Measurements from ENCODE around the gene MESP1. TPM values are rescaled to one million over a fixed set of nuclear protein-coding genes. Genes with fewer than 3 reads are reported as not detected.

Gene MESP1
- polyA plus RNA-seq, 3 donors = 0.04 to 1.2 (median 0.06) TPM

DNA sequence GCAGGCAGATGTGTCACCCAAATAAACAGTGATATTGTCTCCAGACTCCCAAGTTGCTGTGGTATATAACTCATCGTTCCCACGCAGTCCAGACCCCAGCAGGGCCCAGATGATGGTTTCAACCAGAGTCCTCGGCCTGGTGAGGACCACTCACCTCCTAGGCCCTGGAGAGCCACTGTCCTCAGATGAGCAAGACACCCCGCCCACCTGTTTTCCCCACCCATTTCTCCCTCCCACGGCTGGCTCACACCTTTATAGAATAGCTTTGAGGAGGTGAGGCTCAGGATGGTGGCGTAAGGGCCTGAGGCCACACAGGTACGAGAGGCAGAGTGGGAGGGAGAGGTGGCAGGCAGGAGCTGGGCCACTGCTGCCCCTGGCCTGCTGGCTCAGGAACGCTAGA lies 7.5 kb downstream of the MESP1 start:
- H3K36me3 Mint-ChIP-seq = no peaks in the 10 kb centered on the region
- no peaks in the 10 kb centered on the region for H3K4me1 ChIP-seq (ENCODE audit: control insufficient read depth in 1 of 2, insufficient read depth in 2 of 2, low read length in 2 of 2)
- WGBS (ENCODE audit: insufficient coverage) = no CpG with 5 or more reads among the region's 8 CpGs
- no peaks in the 10 kb centered on the region for H3K36me3 ChIP-seq (replicated peaks in 1 of 2; ENCODE audit: control insufficient read depth in 1 of 2, insufficient read depth in 2 of 2, low read length in 2 of 2)
- H3K4me3 ChIP-seq (replicated peaks in 1 of 3; ENCODE audit: low read depth in 2 of 3, low read length in 3 of 3) = no peak overlapping the region
- no peak overlapping the region for H3K27ac Mint-ChIP-seq
- peaks cover 2% of the 10 kb centered on the region for H3K4me1 Mint-ChIP-seq
- no peaks in the 10 kb centered on the region for H4K20me1 ChIP-seq (ENCODE audit: insufficient read depth, low read length)
- no peak for DNase-seq
- intact Hi-C loops (cut with micrococcal nuclease) = no loop called here
- no peak overlapping the region for H3K4me3 Mint-ChIP-seq
- no peaks in the 10 kb centered on the region for H3K27me3 ChIP-seq (ENCODE audit: control insufficient read depth in 2 of 2, insufficient read depth in 2 of 2, low read length in 2 of 2)
- TF ChIP-seq, protein P1, sequence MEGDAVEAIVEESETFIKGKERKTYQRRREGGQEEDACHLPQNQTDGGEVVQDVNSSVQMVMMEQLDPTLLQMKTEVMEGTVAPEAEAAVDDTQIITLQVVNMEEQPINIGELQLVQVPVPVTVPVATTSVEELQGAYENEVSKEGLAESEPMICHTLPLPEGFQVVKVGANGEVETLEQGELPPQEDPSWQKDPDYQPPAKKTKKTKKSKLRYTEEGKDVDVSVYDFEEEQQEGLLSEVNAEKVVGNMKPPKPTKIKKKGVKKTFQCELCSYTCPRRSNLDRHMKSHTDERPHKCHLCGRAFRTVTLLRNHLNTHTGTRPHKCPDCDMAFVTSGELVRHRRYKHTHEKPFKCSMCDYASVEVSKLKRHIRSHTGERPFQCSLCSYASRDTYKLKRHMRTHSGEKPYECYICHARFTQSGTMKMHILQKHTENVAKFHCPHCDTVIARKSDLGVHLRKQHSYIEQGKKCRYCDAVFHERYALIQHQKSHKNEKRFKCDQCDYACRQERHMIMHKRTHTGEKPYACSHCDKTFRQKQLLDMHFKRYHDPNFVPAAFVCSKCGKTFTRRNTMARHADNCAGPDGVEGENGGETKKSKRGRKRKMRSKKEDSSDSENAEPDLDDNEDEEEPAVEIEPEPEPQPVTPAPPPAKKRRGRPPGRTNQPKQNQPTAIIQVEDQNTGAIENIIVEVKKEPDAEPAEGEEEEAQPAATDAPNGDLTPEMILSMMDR (IDR thresholded peaks at IDR 0.05) = no peak
- no peaks in the 10 kb centered on the region for H3K79me2 ChIP-seq (ENCODE audit: insufficient read depth, low read length)
- H3K27ac ChIP-seq (ENCODE audit: low read depth in 1 of 2, low read length in 2 of 2) = no peak overlapping the region
- H3K4me2 ChIP-seq (replicated peaks; ENCODE audit: extremely low read depth, low read length, poor library complexity, severe bottlenecking) = no peak overlapping the region
- no peaks in the 10 kb centered on the region for H3K9me3 Mint-ChIP-seq
- no peak overlapping the region for H2AFZ ChIP-seq (ENCODE audit: insufficient read depth, low read depth, low read length, poor library complexity, severe bottlenecking)
- H3K9ac ChIP-seq (ENCODE audit: insufficient read depth, low read length, poor library complexity, severe bottlenecking) = no peak overlapping the region
- no peaks in the 10 kb centered on the region for H3K9me3 ChIP-seq (replicated peaks in 1 of 2; ENCODE audit: control insufficient read depth in 1 of 2, insufficient read depth in 1 of 2, low read length in 2 of 2)
- H3K27me3 Mint-ChIP-seq (ENCODE audit: low read depth in 3 of 3) = peaks cover 0 to 4% (median 0%) of the 10 kb centered on the region in 3 donors

DNA sequence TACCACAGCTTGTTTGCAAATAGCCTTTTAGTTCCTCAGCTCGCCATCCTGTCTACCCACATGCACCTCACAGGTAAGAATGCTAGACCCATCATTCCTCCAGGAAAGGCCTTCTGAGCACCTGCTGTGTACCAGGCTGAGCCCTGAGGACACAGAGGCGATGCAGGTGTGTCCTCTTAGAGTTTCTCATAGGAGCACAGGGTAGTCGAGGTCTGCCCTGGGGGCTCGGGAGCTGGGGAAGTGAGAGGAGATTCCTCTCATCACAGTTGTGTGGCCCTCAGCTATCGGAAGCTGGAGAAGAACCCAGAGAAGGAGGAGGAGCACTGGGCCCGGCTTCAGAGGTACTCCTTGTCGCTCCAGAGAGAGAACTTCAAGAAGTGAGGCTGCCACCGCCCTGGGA lies 8.0 kb downstream of the MESP1 start:
- Histone ChIP-seq H4K20me1 (ENCODE audit: insufficient read depth, low read length) (no peaks in the 10 kb centered on the region), H3K9ac (ENCODE audit: insufficient read depth, low read length, poor library complexity, severe bottlenecking) (no peak overlapping the region), H2AFZ (ENCODE audit: insufficient read depth, low read depth, low read length, poor library complexity, severe bottlenecking) (no peak overlapping the region), H3K27ac (ENCODE audit: low read depth in 1 of 2, low read length in 2 of 2) (no peak overlapping the region), H3K4me2 (replicated peaks; ENCODE audit: extremely low read depth, low read length, poor library complexity, severe bottlenecking) (no peak overlapping the region), H3K27me3 (ENCODE audit: control insufficient read depth in 2 of 2, insufficient read depth in 2 of 2, low read length in 2 of 2) (no peaks in the 10 kb centered on the region), H3K4me1 (ENCODE audit: control insufficient read depth in 1 of 2, insufficient read depth in 2 of 2, low read length in 2 of 2) (no peaks in the 10 kb centered on the region), H3K79me2 (ENCODE audit: insufficient read depth, low read length) (no peaks in the 10 kb centered on the region), H3K9me3 (replicated peaks in 1 of 2; ENCODE audit: control insufficient read depth in 1 of 2, insufficient read depth in 1 of 2, low read length in 2 of 2) (no peaks in the 10 kb centered on the region), H3K36me3 (replicated peaks in 1 of 2; ENCODE audit: control insufficient read depth in 1 of 2, insufficient read depth in 2 of 2, low read length in 2 of 2) (no peaks in the 10 kb centered on the region), H3K4me3 (replicated peaks in 1 of 3; ENCODE audit: low read depth in 2 of 3, low read length in 3 of 3) (no peak overlapping the region)
- TF ChIP-seq, protein P1 (IDR thresholded peaks at IDR 0.05) = no peak
- peaks cover 0 to 2% (median 0%) of the 10 kb centered on the region in 3 donors for H3K27me3 Mint-ChIP-seq (ENCODE audit: low read depth in 3 of 3)
- H3K36me3 Mint-ChIP-seq = no peaks in the 10 kb centered on the region
- H3K9me3 Mint-ChIP-seq = no peaks in the 10 kb centered on the region
- no peak overlapping the region for H3K4me3 Mint-ChIP-seq
- no peak for DNase-seq
- intact Hi-C loops (cut with micrococcal nuclease) = no loop called here
- no peak overlapping the region for H3K27ac Mint-ChIP-seq
- peaks cover 2% of the 10 kb centered on the region for H3K4me1 Mint-ChIP-seq
- 93% methylated on average over 6 of the region's 8 CpGs for WGBS (ENCODE audit: insufficient coverage)

Measured in CD14-positive monocyte (primary cell).